Brain microvascular endothelial cell (primary cell): ENCODE measurements around the gene GOSR2.

Source experiments
- DNase-seq: peaks from one replicate; pipeline ENCODE4 v3.0.0-alpha.2; 2020
- H3K27ac ChIP-seq: fragments of 250-450 bp; sonication (Bioruptor Pico); 2 replicates; pipeline ENCODE4 v1.5.1; 2020; ENCODE audit warnings: mild to moderate bottlenecking, moderate library complexity
- H3K27me3 ChIP-seq: fragments of 250-450 bp; sonication (Bioruptor Pico); replicated peaks from 2 replicates; pipeline ENCODE4 v1.5.1; 2020; ENCODE audit warnings: mild to moderate bottlenecking
- H3K36me3 ChIP-seq: fragments of 250-450 bp; sonication (Bioruptor Pico); replicated peaks from 2 replicates; pipeline ENCODE4 v1.5.1; 2020; ENCODE audit warnings: mild to moderate bottlenecking
- H3K4me3 ChIP-seq: 2 replicates; pipeline ENCODE4 v1.5.1; 2011; ENCODE audit warnings: low read depth, mild to moderate bottlenecking, control low read depth, low read length, moderate library complexity
- CTCF ChIP-seq: IDR thresholded peaks from 2 replicates; pipeline ENCODE4 v1.5.1; 2011; ENCODE audit warnings: low read depth, mild to moderate bottlenecking, moderate library complexity, low read length, control low read depth, inconsistent platforms; ENCODE audit errors: missing control alignments
- in situ Hi-C: cut with HindIII; loops from 2 replicates; pipeline ENCODE4 v1.10.0; 2017; ENCODE audit warnings: low sequenced_read_pairs, low pct_ligation_motif_present

Gene GOSR2

DNA sequence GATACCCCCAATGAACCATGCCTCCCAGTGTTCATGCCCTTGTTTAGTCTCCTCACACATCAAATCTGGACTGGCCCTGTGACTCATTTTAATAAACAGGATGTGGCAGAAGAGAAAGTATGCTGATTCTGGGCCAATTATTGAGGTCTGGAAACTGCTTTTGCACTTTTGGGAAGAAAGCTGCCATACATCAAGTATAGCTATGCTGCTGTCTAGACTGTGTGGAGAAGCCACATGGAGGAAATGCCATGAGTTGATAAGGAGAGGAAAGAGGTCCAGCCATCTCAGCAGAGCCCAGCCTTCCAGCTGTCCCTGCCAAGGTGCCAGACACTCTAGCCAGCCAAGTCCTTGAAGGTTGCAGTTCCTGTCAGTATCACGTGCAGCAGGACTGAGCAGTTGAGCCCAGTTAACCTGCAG, 39.4 kb downstream of the GOSR2 start:
- in situ Hi-C loops, result no loop called here
- peaks cover 16% of the 10 kb centered on the region for H3K27me3 ChIP-seq
- TF ChIP-seq CTCF, result no peak
- H3K4me3 ChIP-seq, result no peak overlapping the region
- DNase-seq, result peak; percentile 9
- H3K36me3 ChIP-seq, result no peaks in the 10 kb centered on the region
- no peak overlapping the region for H3K27ac ChIP-seq

GRCh38 chr17:46963571-46963970, 40.6 kb downstream of the GOSR2 start:
- H3K27me3 ChIP-seq, result peaks cover 6% of the 10 kb centered on the region
- H3K27ac ChIP-seq, result no peak overlapping the region
- H3K4me3 ChIP-seq, result no peak overlapping the region
- no peak for DNase-seq
- H3K36me3 ChIP-seq, result no peaks in the 10 kb centered on the region
- TF ChIP-seq CTCF, result no peak
- in situ Hi-C loops, result no loop called here

DNA sequence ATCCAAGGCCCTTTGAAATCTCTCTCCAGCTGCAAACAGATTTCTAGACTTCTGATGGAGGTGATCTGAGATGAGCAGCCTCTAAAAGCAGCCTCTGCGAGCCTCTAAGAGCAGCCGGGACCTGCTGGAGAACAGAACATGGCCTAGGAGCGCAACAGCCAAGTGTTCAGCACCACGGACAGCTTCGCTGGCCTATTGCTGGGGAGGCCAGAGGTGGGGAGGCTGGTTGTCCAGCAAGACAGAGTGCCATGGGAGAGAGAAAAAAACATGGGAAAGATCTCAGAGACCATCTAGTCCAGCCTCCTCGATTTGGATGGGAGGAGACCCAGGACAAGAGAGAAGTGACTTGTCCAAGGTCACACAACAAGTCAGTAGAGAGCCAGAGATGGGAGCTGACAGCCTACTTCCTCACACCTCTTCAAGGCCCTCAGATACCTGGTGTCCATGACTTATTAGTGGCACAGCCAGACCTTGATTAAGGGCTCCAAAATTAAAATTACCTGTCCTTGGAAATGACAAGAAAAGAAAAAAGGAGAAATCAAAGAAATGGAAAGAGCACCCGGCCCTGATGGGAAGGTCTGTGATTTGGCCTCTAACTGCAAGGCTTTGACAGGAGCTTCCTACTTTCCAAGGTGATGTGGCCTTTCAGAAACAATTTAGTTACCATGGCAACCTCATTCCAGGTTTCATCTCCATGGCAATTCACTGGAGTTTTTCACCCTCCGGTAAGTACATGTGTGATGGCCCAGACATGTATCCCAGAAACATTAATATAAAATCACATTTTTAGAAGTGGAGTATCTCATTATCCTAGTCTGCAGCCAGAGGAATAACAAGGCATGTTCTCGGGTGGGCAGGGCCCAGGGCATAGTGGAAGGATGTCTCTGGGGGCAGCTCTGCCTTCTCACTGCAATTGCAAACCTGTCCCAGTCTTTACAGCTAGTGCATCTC, 41.6 kb downstream of the GOSR2 start:
- TF ChIP-seq CTCF, result no peak
- peak; percentile 14 for DNase-seq
- Histone ChIP-seq H3K27me3 (peaks cover 4% of the 10 kb centered on the region), H3K27ac (no peak overlapping the region), H3K36me3 (no peaks in the 10 kb centered on the region), H3K4me3 (no peak overlapping the region)
- in situ Hi-C loops, result no loop called here

GRCh38 chr17:46968224-46968834, 45.4 kb downstream of the GOSR2 start:
- Histone ChIP-seq H3K27me3 (peaks cover 6% of the 10 kb centered on the region), H3K4me3 (no peak overlapping the region), H3K36me3 (no peaks in the 10 kb centered on the region), H3K27ac (no peak overlapping the region)
- no peak for DNase-seq
- TF ChIP-seq CTCF, result no peak
- in situ Hi-C loops, result no loop called here

- Histone ChIP-seq H3K36me3 (no peaks in the 10 kb centered on the region), H3K27me3 (peaks cover 7% of the 10 kb centered on the region), H3K4me3 (no peak overlapping the region), H3K27ac (no peak overlapping the region)
- DNase-seq, result no peak
- in situ Hi-C loops, result no loop called here
- TF ChIP-seq CTCF, result no peak
These were observed 45.9 kb downstream of the GOSR2 start for GRCh38 chr17:46968896-46969295.
